Stimulated activated naive CD8-positive, alpha-beta T cell treated with anti-CD3 and anti-CD28 coated beads, Interleukin-15, Interleukin-2, amounts not matched to agents 100 ng/mL and 50 ng/mL, for 24 hours (primary cell): ENCODE measurements around the gene INHBA.

Experiments
- H3K27ac Mint-ChIP-seq: one replicate; pipeline ENCODE4 v1.8.0; 2021; ENCODE audit warnings: mild to moderate bottlenecking, mixed read lengths
- H3K27me3 Mint-ChIP-seq: one replicate; pipeline ENCODE4 v1.8.0; 2021; ENCODE audit warnings: mixed read lengths
- H3K36me3 Mint-ChIP-seq: one replicate; pipeline ENCODE4 v1.8.0; 2021; ENCODE audit warnings: low read depth, mixed read lengths
- H3K4me1 Mint-ChIP-seq: one replicate; pipeline ENCODE4 v1.8.0; 2021; ENCODE audit warnings: low read depth, mixed read lengths
- H3K4me3 Mint-ChIP-seq: one replicate; pipeline ENCODE4 v1.8.0; 2021; ENCODE audit warnings: mild to moderate bottlenecking, mixed read lengths
- H3K9me3 Mint-ChIP-seq: one replicate; pipeline ENCODE4 v1.8.0; 2021; ENCODE audit warnings: mixed read lengths

Gene INHBA

GRCh38 chr7:41730161-41730560 lies 27.3 kb upstream of the INHBA start:
- no peak overlapping the region for H3K4me3 Mint-ChIP-seq
- no peak overlapping the region for H3K27ac Mint-ChIP-seq
- peaks cover 11% of the 10 kb centered on the region for H3K4me1 Mint-ChIP-seq
- H3K9me3 Mint-ChIP-seq = no peaks in the 10 kb centered on the region
- H3K27me3 Mint-ChIP-seq = peaks cover 4% of the 10 kb centered on the region
- H3K36me3 Mint-ChIP-seq = no peaks in the 10 kb centered on the region

- Mint-ChIP-seq H3K9me3 (no peaks in the 10 kb centered on the region), H3K27me3 (peaks cover 4% of the 10 kb centered on the region), H3K36me3 (no peaks in the 10 kb centered on the region), H3K4me3 (no peak overlapping the region), H3K27ac (no peak overlapping the region), H3K4me1 (peaks cover 11% of the 10 kb centered on the region)
Measured at GRCh38 chr7:41729059-41729458, 26.2 kb upstream of the INHBA start.

GRCh38 chr7:41725013-41725412 lies 22.1 kb upstream of the INHBA start:
- Mint-ChIP-seq H3K27ac (no peak overlapping the region), H3K4me3 (no peak overlapping the region), H3K27me3 (peaks cover 6% of the 10 kb centered on the region)

GRCh38 chr7:41720886-41721285 lies 18.0 kb upstream of the INHBA start:
- Mint-ChIP-seq H3K36me3 (no peaks in the 10 kb centered on the region), H3K4me1 (no peaks in the 10 kb centered on the region), H3K9me3 (peaks cover 5% of the 10 kb centered on the region), H3K27me3 (peaks cover 6% of the 10 kb centered on the region), H3K4me3 (no peak overlapping the region), H3K27ac (no peak overlapping the region)

More at GRCh38 chr7:41725013-41725412, 22.1 kb upstream of the INHBA start:
- H3K4me1 Mint-ChIP-seq = no peaks in the 10 kb centered on the region
- H3K36me3 Mint-ChIP-seq = no peaks in the 10 kb centered on the region
- peaks cover 5% of the 10 kb centered on the region for H3K9me3 Mint-ChIP-seq

- no peak overlapping the region for H3K4me3 Mint-ChIP-seq
Measured at GRCh38 chr7:41720046-41720445, 17.2 kb upstream of the INHBA start.

GRCh38 chr7:41716691-41717090 lies 13.8 kb upstream of the INHBA start:
- Mint-ChIP-seq H3K4me1 (no peaks in the 10 kb centered on the region), H3K36me3 (no peaks in the 10 kb centered on the region), H3K9me3 (peaks cover 5% of the 10 kb centered on the region), H3K27me3 (no peaks in the 10 kb centered on the region), H3K4me3 (no peak overlapping the region), H3K27ac (no peak overlapping the region)

More at GRCh38 chr7:41720046-41720445, 17.2 kb upstream of the INHBA start:
- Mint-ChIP-seq H3K4me1 (no peaks in the 10 kb centered on the region), H3K9me3 (peaks cover 5% of the 10 kb centered on the region), H3K27me3 (peaks cover 6% of the 10 kb centered on the region), H3K27ac (no peak overlapping the region), H3K36me3 (no peaks in the 10 kb centered on the region)

GRCh38 chr7:41715000-41715399 lies 12.1 kb upstream of the INHBA start:
- Mint-ChIP-seq H3K4me3 (no peak overlapping the region), H3K9me3 (no peaks in the 10 kb centered on the region), H3K4me1 (no peaks in the 10 kb centered on the region), H3K27ac (no peak overlapping the region), H3K36me3 (no peaks in the 10 kb centered on the region), H3K27me3 (no peaks in the 10 kb centered on the region)

GRCh38 chr7:41711283-41712064 lies 8.6 kb upstream of the INHBA start:
- Mint-ChIP-seq H3K27me3 (peaks cover 24% of the 10 kb centered on the region), H3K4me3 (no peak overlapping the region), H3K4me1 (no peaks in the 10 kb centered on the region), H3K36me3 (no peaks in the 10 kb centered on the region), H3K27ac (no peak overlapping the region), H3K9me3 (no peaks in the 10 kb centered on the region)

- Mint-ChIP-seq H3K9me3 (no peaks in the 10 kb centered on the region), H3K27ac (no peak overlapping the region), H3K4me3 (no peak overlapping the region), H3K4me1 (peaks cover 4% of the 10 kb centered on the region), H3K36me3 (no peaks in the 10 kb centered on the region), H3K27me3 (peaks cover 28% of the 10 kb centered on the region)
Measured at GRCh38 chr7:41710838-41711237, 7.9 kb upstream of the INHBA start.

- Mint-ChIP-seq H3K36me3 (no peaks in the 10 kb centered on the region), H3K9me3 (no peaks in the 10 kb centered on the region), H3K4me3 (no peak overlapping the region), H3K4me1 (peaks cover 7% of the 10 kb centered on the region), H3K27me3 (peaks cover 32% of the 10 kb centered on the region), H3K27ac (no peak overlapping the region)
Measured at GRCh38 chr7:41709621-41710020, 6.7 kb upstream of the INHBA start.

- Mint-ChIP-seq H3K27ac (no peak overlapping the region), H3K9me3 (no peaks in the 10 kb centered on the region), H3K27me3 (peaks cover 37% of the 10 kb centered on the region), H3K36me3 (no peaks in the 10 kb centered on the region), H3K4me1 (peaks cover 7% of the 10 kb centered on the region), H3K4me3 (no peak overlapping the region)
Measured at GRCh38 chr7:41708581-41709358, 5.9 kb upstream of the INHBA start.

- Mint-ChIP-seq H3K9me3 (no peaks in the 10 kb centered on the region), H3K27ac (no peak overlapping the region), H3K4me1 (peaks cover 7% of the 10 kb centered on the region), H3K27me3 (peaks cover 51% of the 10 kb centered on the region), H3K36me3 (no peaks in the 10 kb centered on the region), H3K4me3 (no peak overlapping the region)
Measured at GRCh38 chr7:41706228-41706930, 3.5 kb upstream of the INHBA start.

- no peaks in the 10 kb centered on the region for H3K36me3 Mint-ChIP-seq
- no peak overlapping the region for H3K27ac Mint-ChIP-seq
- peaks cover 8% of the 10 kb centered on the region for H3K4me1 Mint-ChIP-seq
- H3K4me3 Mint-ChIP-seq = peak overlapping the region; percentile 77
- H3K9me3 Mint-ChIP-seq = no peaks in the 10 kb centered on the region
- peaks cover 60% of the 10 kb centered on the region for H3K27me3 Mint-ChIP-seq
Measured at GRCh38 chr7:41705109-41705901, 2.4 kb upstream of the INHBA start.
